ENCODE measurements around the gene ANKRD26.
"Not testable (repeated sequence)": the region's sequence is repeated elsewhere in the genome, so short reads cannot be mapped to it uniquely, and the experiment has no call there.

The ANKRD26 gene

GRCh38 chr10:27099916-27100812 lies at the start of gene ANKRD26:
Gene ANKRD26 (minus strand): TSS chr10:27100494. CDS start chr10:27100326, 168 bp downstream.
- DNase-seq: peak; percentile 84

DNA sequence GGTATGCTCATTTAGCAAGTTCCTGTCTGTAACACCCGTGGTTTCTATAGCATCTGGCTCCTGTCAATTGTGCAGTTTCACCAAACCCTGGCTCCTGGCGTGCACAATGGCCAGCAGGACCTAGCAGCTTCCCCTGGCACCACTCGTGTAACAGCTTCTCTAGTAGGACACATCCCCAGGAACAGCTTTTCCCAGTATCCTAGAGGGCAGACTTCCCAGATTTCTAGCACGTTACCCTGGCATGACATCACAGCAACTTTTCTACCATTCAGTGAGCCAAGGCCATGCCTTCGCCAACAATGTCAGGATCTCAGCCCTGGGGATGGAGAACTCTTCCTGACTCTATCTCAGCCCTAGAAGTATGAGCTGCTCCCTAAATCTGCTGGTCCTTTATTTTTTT lies 47.4 kb upstream of the ANKRD26 start:
- no peak for DNase-seq

DNA sequence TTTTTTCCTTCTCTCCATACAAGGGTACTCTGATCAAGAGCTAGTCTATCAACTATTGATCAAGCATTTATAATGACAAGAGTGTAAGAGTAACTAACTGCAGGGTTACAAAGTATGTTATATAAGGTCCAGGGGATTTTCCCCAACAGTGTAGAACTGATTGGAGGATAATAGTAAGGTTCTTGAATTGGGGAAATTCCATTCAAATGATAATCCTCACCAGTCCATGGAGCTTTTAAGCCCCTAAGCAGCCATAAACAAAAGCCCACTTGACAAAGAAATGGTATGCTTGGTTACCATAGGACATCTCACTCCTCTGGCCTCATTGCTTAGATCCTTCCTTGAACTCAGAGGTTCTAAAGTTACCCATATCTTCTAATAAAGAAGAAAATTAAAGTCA lies 45.6 kb upstream of the ANKRD26 start:
- DNase-seq: no peak

GRCh38 chr10:27143686-27144085 lies 43.4 kb upstream of the ANKRD26 start:
- no peak for DNase-seq

DNA sequence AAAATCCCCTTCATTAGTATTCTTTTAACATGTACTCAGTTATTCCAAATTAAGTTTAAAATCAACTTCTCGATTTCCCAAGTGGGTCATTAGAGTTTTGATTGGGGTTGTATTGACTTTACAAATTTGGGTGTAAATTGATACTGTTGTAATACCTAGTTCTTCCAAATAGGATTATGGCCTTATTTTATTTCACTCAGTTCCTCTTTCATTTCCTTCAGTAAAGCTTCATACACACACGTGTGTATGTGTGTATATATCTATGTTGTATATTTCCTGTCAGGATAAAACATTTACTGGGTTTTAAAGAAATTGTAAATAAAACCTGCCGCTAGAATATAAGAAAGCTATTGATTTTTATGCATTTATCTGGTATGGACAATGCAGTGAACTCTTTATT lies 38.0 kb upstream of the ANKRD26 start:
- no peak for DNase-seq

DNA sequence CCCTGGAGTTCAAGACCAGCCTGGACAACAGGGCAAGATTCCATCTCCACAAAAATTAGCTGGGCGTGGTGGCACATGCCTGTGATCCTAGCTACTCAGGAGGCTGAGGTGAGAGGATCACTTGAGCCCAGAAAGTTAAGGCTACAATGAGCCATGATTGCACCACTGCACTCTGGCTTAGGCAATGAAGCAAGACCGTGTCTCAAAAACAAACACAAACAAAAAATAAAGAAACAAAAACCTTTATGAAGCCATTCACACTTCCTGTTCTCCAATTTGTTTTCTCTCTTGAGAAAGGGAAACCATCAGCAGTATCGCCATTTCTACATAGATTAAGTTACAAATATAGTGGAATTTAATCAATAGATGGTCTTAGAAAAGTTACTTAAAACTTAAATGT lies 34.1 kb upstream of the ANKRD26 start:
- DNase-seq: no peak

GRCh38 chr10:27108165-27108564 lies 7.9 kb upstream of the ANKRD26 start:
- DNase-seq: no peak

- DNase-seq: no peak
Observed at GRCh38 chr10:27104919-27105318, 4.6 kb upstream of the ANKRD26 start.

DNA sequence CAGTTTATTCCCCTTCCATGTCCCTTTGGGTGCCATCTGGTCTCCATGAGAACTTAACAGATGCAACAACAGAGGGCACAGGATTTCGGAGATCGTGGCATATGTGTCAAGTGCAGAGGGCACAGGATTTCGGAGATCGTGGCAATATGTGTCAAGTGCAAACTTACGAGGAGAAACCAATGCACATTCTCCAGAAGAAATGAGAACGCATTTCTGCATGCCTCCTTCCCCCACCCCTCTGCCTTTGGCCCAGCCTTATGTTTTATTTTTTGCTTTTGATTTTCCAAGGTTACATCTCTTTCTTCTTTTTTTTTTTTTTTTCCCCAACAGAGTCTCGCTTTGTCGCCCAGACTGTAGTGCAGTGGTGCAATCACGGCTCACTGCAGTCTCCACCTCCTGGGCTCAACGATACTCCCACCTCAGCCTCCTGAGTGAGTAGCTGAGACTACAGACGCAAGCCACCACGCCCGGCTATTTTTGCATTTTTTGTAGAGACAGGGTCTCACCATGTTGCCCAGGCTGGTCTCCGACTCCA lies 586 bp upstream of the ANKRD26 start:
- no peak for DNase-seq

DNA sequence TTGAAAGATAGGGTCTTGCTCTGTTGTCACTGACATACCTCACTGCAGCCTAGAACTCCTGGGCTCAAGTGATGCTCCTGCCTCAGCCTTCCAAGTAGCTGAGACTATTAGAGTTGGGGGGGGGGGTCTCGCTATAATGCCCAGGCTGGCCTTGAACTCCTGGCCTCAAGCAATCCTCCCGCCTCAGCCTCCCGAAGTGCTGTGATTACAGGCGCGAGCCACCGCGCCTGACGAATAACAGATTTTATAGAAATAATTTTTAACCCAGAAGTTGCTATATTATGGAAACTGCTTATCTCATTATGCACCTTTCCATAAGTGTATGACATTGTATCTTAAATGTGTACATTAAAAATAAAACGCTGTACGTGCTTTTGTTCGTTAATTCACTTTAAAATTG lies 846 bp downstream of the ANKRD26 start:
- no peak for DNase-seq

DNA sequence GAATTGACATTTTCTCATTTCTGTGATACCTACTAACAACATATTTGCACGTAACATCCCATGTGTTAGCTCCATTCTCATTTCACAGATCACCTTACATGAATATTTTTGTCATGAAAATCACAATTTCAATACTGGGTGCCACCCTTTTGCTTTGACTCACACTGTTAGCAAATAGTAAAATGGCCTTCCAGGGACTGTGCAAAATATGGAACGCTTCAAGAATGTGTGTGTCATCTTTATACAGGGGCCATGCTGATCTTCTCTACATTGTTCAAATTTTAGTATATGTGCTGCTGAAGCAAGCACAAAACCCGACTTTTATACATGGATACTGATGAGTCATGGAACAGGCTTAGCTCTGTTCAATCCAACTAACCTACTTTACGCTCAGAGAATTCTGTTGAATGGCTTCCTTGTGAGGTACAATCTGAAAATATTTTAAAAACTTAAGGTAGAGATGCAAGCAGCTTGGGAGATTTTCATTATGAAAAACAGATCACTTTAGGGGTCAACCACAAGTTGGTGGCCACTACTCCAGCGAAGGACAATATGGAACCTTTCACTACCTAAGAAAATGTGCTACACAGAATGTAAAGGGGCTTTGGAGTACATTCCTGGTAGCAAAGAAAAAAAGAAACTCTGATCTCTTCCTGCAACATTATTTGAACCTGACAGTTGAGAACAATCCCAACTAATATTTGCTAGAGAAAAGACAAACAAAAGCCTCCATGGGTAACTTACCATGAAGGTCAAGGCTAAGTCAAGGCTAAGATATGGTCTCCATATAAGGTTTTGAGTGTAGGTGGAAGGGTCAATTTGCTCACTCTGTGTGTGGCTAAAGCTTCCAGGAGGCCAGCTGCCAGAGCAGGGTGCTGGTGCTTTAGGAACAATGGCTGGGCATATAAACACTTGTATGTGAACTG lies 11.9 kb downstream of the ANKRD26 start:
- no peak for DNase-seq

- no peak for DNase-seq
Observed at GRCh38 chr10:27072436-27073114, 27.7 kb downstream of the ANKRD26 start.

- DNase-seq: no peak
Observed at GRCh38 chr10:27068217-27068891, 31.9 kb downstream of the ANKRD26 start.

GRCh38 chr10:27065084-27065483 lies 35.2 kb downstream of the ANKRD26 start:
- no peak for DNase-seq

DNA sequence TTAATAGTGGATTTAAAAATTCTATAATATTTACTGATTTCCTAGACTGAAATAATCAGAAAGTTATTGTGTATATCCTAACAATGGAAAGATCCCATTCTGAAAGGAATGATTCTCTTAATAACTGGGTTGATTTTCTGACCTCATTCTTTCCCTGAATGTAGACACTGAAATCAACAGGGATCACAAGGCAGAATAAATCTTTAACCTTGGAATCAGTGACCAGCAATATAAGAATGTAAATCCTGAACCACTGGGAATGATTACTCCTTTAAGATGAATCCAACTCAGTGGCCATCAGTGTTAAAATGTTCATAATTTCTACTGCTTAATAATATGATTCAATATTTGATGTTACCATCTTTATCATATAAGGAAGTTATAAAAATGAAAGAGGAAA lies 47.6 kb downstream of the ANKRD26 start:
- DNase-seq: no peak

GRCh38 chr10:27045247-27045646 lies 55.0 kb downstream of the ANKRD26 start:
- not testable (repeated sequence) for DNase-seq

DNA sequence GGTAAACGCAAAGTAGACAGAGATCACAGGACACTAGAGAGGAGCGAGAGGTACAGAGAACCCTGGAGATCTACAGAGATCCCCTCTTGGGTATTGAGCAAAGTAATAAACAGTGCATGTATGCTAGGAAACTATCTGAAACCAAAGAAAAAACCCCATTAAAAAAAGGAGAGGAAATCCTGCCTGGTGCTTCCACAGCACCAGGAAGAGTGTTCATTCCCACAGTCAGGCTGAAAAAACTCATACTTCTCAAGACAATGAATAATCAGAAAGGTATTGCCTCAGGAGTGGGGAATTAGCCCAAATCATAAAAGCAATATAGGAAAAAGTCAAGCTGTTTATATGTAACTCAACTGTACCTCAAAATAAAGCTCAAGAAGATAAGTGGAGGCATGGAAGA lies 59.1 kb downstream of the ANKRD26 start:
- no peak for DNase-seq

GRCh38 chr10:27038168-27038567 lies 62.1 kb downstream of the ANKRD26 start:
- DNase-seq: no peak

- no peak for DNase-seq
Observed at GRCh38 chr10:27035163-27035562, 65.1 kb downstream of the ANKRD26 start.

DNA sequence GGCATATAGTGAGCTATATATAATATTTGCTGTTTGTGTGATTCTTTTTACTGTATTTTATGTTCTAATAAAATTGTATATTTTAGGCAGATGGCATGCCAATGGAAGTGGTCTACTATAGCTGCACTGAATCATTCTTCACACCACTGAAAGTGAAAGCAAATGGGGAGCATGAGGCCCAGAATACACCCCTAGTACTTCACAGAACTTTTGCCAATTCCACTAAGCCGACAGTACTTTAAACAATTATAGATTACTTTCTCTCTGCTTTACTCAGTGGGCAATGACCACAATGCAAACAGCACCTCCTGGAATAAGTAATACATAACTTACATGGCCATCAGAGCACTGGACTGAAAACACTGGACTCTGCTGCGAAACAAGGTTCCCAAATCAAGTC lies 70.2 kb downstream of the ANKRD26 start:
- no peak for DNase-seq

- no peak for DNase-seq
Observed at GRCh38 chr10:27022048-27022447, 78.2 kb downstream of the ANKRD26 start.

DNA sequence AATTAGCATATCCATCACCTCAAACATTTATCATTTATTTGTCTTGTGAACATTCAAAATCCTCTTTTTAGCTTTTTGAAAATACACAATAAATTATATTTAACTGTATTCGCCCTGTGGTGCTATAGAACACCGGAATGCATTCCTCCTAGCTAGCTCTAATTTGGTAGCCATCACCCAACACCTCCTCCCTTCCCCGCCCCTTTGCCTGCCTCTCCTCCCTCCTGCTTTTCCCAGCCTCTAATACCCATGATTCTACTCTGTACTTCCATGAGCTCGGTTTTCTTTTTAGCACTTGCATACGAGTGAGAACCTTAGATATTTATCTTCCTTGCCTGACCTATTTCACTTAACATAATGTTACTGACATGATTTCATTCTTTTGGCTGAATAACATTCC lies 80.1 kb downstream of the ANKRD26 start:
- DNase-seq: no peak

Data from DMS153 (cell line).